ENCODE measurements around the gene RBBP5.

GRCh38 chr1:205046870-205047269, 74.9 kb downstream of the RBBP5 start:
- TF ChIP-seq, protein P1, sequence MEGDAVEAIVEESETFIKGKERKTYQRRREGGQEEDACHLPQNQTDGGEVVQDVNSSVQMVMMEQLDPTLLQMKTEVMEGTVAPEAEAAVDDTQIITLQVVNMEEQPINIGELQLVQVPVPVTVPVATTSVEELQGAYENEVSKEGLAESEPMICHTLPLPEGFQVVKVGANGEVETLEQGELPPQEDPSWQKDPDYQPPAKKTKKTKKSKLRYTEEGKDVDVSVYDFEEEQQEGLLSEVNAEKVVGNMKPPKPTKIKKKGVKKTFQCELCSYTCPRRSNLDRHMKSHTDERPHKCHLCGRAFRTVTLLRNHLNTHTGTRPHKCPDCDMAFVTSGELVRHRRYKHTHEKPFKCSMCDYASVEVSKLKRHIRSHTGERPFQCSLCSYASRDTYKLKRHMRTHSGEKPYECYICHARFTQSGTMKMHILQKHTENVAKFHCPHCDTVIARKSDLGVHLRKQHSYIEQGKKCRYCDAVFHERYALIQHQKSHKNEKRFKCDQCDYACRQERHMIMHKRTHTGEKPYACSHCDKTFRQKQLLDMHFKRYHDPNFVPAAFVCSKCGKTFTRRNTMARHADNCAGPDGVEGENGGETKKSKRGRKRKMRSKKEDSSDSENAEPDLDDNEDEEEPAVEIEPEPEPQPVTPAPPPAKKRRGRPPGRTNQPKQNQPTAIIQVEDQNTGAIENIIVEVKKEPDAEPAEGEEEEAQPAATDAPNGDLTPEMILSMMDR (IDR thresholded peaks at IDR 0.05), result no peak
- TF ChIP-seq POLR2A (IDR thresholded peaks at IDR 0.05; ENCODE audit: low read depth) (no peak), EP300 (IDR thresholded peaks at IDR 0.05) (no peak)

All from esophagus muscularis mucosa (tissue), 4 donors.